ENCODE data around the gene AAK1. TPM values are rescaled to one million over a fixed set of nuclear protein-coding genes. Genes with fewer than 3 reads are reported as not detected.

Gene AAK1
- total RNA-seq, 4 donors from 2014 or later, result 44.3 to 85.0 (median 60.3) TPM

DNA sequence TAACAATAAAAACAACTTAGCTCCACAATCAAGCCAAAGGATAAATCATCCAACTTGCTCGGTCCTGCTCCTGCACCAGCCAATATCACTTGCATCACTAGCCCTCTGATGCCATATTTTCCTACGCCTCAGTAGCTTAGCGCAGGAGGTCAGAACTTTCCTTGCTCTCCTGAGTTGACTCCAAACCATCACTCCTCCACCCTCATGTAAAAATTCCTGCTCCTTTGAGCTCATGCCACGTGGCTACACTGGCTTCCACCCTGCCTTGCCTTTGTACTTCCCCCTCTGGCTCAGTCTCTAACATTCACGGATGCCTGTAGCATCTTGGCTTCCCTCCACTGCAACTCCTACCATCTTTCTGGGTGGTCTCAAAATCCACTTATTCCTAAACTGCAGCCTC is 25.2 kb downstream of the AAK1 start:
- TF ChIP-seq POLR2A (IDR thresholded peaks at IDR 0.05), result no peak
- no peak for DNase-seq
- H3K9me3 ChIP-seq, result no peaks in the 10 kb centered on the region
- H3K27ac ChIP-seq, result no peak overlapping the region
- H3K4me1 ChIP-seq, result peaks cover 0 to 40% (median 0%) of the 10 kb centered on the region in 4 donors
- no peaks in the 10 kb centered on the region for H3K36me3 ChIP-seq
- no peak overlapping the region for H3K4me3 ChIP-seq
- no peaks in the 10 kb centered on the region for H3K27me3 ChIP-seq

DNA sequence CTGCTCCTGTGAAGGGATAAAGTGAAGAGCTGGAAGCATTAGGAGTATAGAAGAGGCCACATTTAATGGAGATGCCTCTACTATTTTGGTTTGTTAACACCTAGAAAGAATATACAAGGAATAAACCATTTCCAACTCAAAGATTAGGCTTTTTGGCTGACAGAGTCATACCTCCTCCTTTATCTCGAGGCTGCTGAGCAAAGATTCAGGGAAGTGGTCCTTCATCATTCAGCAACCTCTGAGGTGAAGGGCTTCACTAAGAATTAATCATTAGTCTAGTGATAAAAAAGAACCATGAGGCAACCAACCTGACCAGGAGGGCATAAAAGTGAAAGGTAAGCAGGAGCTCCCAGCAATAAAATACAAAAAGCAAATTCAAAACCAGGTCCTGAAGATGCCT is 25.8 kb downstream of the AAK1 start:
- H3K9me3 ChIP-seq, result no peaks in the 10 kb centered on the region
- DNase-seq, result no peak
- TF ChIP-seq POLR2A (IDR thresholded peaks at IDR 0.05), result no peak
- TF ChIP-seq, protein P1, sequence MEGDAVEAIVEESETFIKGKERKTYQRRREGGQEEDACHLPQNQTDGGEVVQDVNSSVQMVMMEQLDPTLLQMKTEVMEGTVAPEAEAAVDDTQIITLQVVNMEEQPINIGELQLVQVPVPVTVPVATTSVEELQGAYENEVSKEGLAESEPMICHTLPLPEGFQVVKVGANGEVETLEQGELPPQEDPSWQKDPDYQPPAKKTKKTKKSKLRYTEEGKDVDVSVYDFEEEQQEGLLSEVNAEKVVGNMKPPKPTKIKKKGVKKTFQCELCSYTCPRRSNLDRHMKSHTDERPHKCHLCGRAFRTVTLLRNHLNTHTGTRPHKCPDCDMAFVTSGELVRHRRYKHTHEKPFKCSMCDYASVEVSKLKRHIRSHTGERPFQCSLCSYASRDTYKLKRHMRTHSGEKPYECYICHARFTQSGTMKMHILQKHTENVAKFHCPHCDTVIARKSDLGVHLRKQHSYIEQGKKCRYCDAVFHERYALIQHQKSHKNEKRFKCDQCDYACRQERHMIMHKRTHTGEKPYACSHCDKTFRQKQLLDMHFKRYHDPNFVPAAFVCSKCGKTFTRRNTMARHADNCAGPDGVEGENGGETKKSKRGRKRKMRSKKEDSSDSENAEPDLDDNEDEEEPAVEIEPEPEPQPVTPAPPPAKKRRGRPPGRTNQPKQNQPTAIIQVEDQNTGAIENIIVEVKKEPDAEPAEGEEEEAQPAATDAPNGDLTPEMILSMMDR (IDR thresholded peaks at IDR 0.05), result no peak
- H3K27me3 ChIP-seq, result no peaks in the 10 kb centered on the region
- H3K4me3 ChIP-seq, result no peak overlapping the region
- peaks cover 0 to 40% (median 0%) of the 10 kb centered on the region in 4 donors for H3K4me1 ChIP-seq
- H3K36me3 ChIP-seq, result no peaks in the 10 kb centered on the region
- H3K27ac ChIP-seq, result no peak overlapping the region

DNA sequence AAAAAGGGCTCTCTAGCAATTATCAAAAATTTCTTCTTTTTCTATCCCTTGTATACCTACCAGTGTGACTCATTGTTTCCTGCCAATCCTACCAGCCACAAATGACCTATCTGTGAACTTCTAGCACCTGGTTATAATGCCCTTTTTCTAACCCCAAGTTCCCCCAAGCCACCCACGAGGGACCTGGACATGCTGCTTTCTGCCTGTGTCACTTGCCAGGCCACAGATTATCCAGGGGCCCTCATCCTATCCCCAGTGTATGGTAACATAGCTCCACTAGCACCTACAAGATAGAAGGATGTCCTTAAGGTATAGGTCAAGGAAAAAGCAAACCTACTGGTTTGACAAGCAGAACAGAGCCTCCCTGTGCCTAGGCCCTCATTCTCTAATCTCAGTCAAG is 26.8 kb downstream of the AAK1 start:
- no peak for DNase-seq
- Histone ChIP-seq H3K9me3 (no peaks in the 10 kb centered on the region), H3K4me1 (peaks cover 0 to 35% (median 0%) of the 10 kb centered on the region in 4 donors), H3K36me3 (no peaks in the 10 kb centered on the region), H3K27me3 (no peaks in the 10 kb centered on the region), H3K4me3 (no peak overlapping the region), H3K27ac (no peak overlapping the region)
- TF ChIP-seq, protein P1 (IDR thresholded peaks at IDR 0.05), result no peak
- no peak for TF ChIP-seq POLR2A (IDR thresholded peaks at IDR 0.05)

DNA sequence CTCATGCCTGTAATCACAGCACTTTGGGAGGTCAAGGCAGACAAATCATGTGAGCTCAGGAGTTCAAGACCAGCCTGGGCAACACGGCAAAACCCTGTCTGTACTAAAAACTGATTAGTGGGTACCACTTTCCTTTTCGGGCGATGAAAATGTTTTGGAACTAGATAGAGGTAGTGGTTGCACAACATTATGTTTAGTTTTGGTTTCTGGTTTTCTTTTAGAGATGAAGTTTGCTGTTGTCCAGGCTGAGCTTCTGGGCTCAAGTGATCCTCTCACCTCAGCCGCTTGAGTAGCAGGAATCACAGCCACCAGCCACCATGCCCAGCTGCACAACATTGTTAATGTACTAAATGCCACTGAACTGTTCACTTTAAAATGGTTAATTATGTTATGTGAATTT is 27.6 kb downstream of the AAK1 start:
- DNase-seq, result no peak
- no peaks in the 10 kb centered on the region for H3K36me3 ChIP-seq
- H3K4me3 ChIP-seq, result no peak overlapping the region
- TF ChIP-seq, protein P1 (IDR thresholded peaks at IDR 0.05), result no peak
- TF ChIP-seq POLR2A (IDR thresholded peaks at IDR 0.05), result no peak
- H3K4me1 ChIP-seq, result peaks cover 0 to 35% (median 0%) of the 10 kb centered on the region in 4 donors
- H3K9me3 ChIP-seq, result no peaks in the 10 kb centered on the region
- no peaks in the 10 kb centered on the region for H3K27me3 ChIP-seq
- H3K27ac ChIP-seq, result no peak overlapping the region

DNA sequence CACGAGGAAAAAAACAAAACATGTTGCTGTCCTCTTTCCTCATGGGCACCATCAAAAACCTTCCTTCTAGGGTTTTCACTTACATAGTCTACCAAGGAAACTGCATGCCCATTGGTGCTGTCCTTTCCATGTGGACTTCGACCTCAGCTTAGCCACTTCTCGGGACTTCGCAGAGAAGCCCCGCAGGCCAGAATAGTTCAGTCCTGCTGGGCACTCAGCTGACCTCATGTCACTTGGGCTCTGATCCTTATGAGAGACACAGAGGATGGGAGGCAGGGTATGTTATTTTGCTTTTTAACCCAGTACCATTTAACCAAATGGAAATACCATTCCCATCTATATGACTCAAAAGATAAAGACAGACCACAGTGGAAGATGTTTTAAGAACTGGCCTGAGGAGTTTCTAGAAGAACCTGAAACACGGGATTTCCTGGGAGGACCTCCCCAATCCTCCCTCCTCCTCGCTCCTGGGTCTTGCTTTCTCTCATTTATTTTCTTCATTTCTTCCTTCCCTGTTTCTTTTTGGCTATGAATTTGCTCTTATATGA is 28.4 kb downstream of the AAK1 start:
- Histone ChIP-seq H3K27me3 (no peaks in the 10 kb centered on the region), H3K4me1 (peaks cover 0 to 27% (median 0%) of the 10 kb centered on the region in 4 donors), H3K4me3 (no peak overlapping the region), H3K9me3 (no peaks in the 10 kb centered on the region), H3K36me3 (no peaks in the 10 kb centered on the region), H3K27ac (no peak overlapping the region)
- no peak for TF ChIP-seq POLR2A (IDR thresholded peaks at IDR 0.05)
- TF ChIP-seq, protein P1 (IDR thresholded peaks at IDR 0.05), result no peak
- no peak for DNase-seq

DNA sequence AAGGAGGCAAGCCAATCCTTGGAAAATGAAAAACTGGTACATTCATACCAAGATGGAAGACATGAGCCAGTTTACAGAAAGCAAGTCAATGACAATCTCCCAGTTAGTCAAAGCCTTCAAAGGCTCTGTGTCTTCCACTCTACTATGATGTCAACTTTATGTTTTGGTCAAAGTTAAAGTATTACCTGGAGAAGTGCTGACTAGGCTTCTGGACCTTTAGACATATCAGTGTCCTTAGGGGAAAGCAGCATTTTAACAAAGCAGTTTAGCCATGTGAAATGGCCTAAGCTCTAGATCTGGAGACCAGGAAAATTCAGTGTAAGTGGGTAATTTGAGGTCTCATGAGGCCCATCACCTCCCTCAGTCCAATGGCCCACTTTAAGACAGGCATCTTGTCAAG is 30.8 kb downstream of the AAK1 start:
- Histone ChIP-seq H3K36me3 (no peaks in the 10 kb centered on the region), H3K4me1 (peaks cover 0 to 8% (median 0%) of the 10 kb centered on the region in 4 donors), H3K27ac (no peak overlapping the region), H3K9me3 (no peaks in the 10 kb centered on the region), H3K27me3 (no peaks in the 10 kb centered on the region), H3K4me3 (no peak overlapping the region)
- no peak for DNase-seq
- TF ChIP-seq, protein P1 (IDR thresholded peaks at IDR 0.05), result no peak
- no peak for TF ChIP-seq POLR2A (IDR thresholded peaks at IDR 0.05)
